Keratinocyte (primary cell): Measurements from ENCODE around the gene PRKCE. TPM values are rescaled to one million over a fixed set of nuclear protein-coding genes. Genes with fewer than 3 reads are reported as not detected.

Experiments used
- DNase-seq: peaks from one replicate; pipeline ENCODE4 v3.0.0-alpha.2; 2011; ENCODE audit warnings: low read depth, missing footprints, low spot score
- FAIRE-seq: peaks from 2 replicates; lab custom pipeline; 2011; peaks lifted over from hg19 to GRCh38; lab: Jason Lieb, UNC
- H2AFZ ChIP-seq: 2 replicates; pipeline ENCODE4 v1.6.0; 2012; ENCODE audit warnings: low read length, control low read depth, inconsistent platforms; ENCODE audit not compliant: control insufficient read depth
- H3K27ac ChIP-seq: 2 replicates; pipeline ENCODE4 v1.5.1; 2011; ENCODE audit warnings: low read length; ENCODE audit not compliant: control insufficient read depth, insufficient read depth
- H3K27me3 ChIP-seq: 3 replicates; pipeline ENCODE4 v1.6.0; 2011; ENCODE audit warnings: low read length; ENCODE audit not compliant: control insufficient read depth, insufficient read depth; ENCODE audit errors: extremely low read depth
- H3K36me3 ChIP-seq, 2 experiments: 2 replicates in 1 of 2; 3 replicates in 1 of 2; pipeline ENCODE4 v1.5.1; 2011; ENCODE audit warnings: low read length in 2 of 2, mild to moderate bottlenecking in 1 of 2; ENCODE audit not compliant: control insufficient read depth in 2 of 2, insufficient read depth in 2 of 2; ENCODE audit errors: extremely low read depth in 1 of 2
- H3K4me1 ChIP-seq: 3 replicates; pipeline ENCODE4 v1.5.1; 2011; ENCODE audit warnings: low read length; ENCODE audit not compliant: control insufficient read depth, insufficient read depth; ENCODE audit errors: extremely low read depth
- H3K4me2 ChIP-seq: 3 replicates; pipeline ENCODE4 v1.6.0; 2011; ENCODE audit warnings: low read depth, low read length; ENCODE audit not compliant: control insufficient read depth, insufficient read depth; ENCODE audit errors: extremely low read depth
- H3K4me3 ChIP-seq, 3 experiments: fragments of 200-600 bp in 1 of 3; sonication (generic) in 1 of 3; 2 replicates in 2 of 3; 3 replicates in 1 of 3; pipeline ENCODE4 v1.5.1; 2011 to 2016; ENCODE audit warnings: low read length in 3 of 3, mild to moderate bottlenecking in 3 of 3, control low read depth in 2 of 3, inconsistent platforms in 1 of 3, low read depth in 1 of 3, mixed read lengths in 1 of 3, mixed run types in 1 of 3, moderate library complexity in 1 of 3; ENCODE audit not compliant: control insufficient read depth in 2 of 3, insufficient read depth in 2 of 3; ENCODE audit errors: extremely low read depth in 1 of 3
- H3K79me2 ChIP-seq: 2 replicates; pipeline ENCODE4 v1.6.0; 2012; ENCODE audit warnings: low read length; ENCODE audit not compliant: control insufficient read depth, insufficient read depth
- H3K9ac ChIP-seq: 3 replicates; pipeline ENCODE4 v1.6.0; 2011; ENCODE audit warnings: low read length; ENCODE audit not compliant: control insufficient read depth, insufficient read depth; ENCODE audit errors: extremely low read depth
- H3K9me1 ChIP-seq: 3 replicates; pipeline ENCODE4 v1.6.0; 2011; ENCODE audit warnings: low read length; ENCODE audit not compliant: control insufficient read depth, insufficient read depth; ENCODE audit errors: extremely low read depth
- H3K9me3 ChIP-seq: 2 replicates; pipeline ENCODE4 v1.5.1; 2012; ENCODE audit warnings: low read depth, low read length; ENCODE audit not compliant: control insufficient read depth
- H4K20me1 ChIP-seq: 3 replicates; pipeline ENCODE4 v1.6.0; 2011; ENCODE audit warnings: low read length; ENCODE audit not compliant: control insufficient read depth, insufficient read depth; ENCODE audit errors: extremely low read depth
- EZH2 ChIP-seq: IDR thresholded peaks from one replicate; pipeline ENCODE4 v1.6.1; 2012; ENCODE audit warnings: inconsistent platforms, mild to moderate bottlenecking, low read length, moderate library complexity
- dilution Hi-C: fragments of 300-500 bp; cut with MboI; formaldehyde crosslinking; loops from one replicate; pipeline ENCODE4 v1.7.0; 2020; ENCODE audit warnings: low sequenced_read_pairs; ENCODE audit not compliant: extremely low pct_ligation_motif_present
- polyA plus RNA-seq, 5 experiments: library from polyadenylated mRNA; depleted of rRNA in 3 of 5; stranded (reverse) in 3 of 5; stranded (forward) in 1 of 5; unstranded in 1 of 5; fragments of >200 nt; gene quantifications; 1 replicate in 1 of 5; 2 replicates in 3 of 5; 3 replicates in 1 of 5; pipeline versions ENCODE4 v1.2.1 to v1.2.3, GENCODE V29; 2011 to 2012; ENCODE audit warnings: missing spikeins in 2 of 5, low read depth in 1 of 5, low replicate concordance in 1 of 5
- TF ChIP-seq, protein P1 (sequence below), 3 experiments: IDR thresholded peaks in 1 of 3; conservative IDR thresholded peaks in 1 of 3; optimal IDR thresholded peaks in 1 of 3; 2 replicates in 2 of 3; 3 replicates in 1 of 3; pipeline versions ENCODE3 to v1.5.1; 2011; ENCODE audit warnings: low read length in 3 of 3, mild to moderate bottlenecking in 3 of 3, moderate library complexity in 2 of 3, control low read depth in 1 of 3, inconsistent platforms in 1 of 3; ENCODE audit not compliant: insufficient read depth in 2 of 3; ENCODE audit errors: extremely low read depth in 1 of 3

Gene PRKCE
- polyA plus RNA-seq, 1 donor (not counting 4 experiments of a cell fraction or from before 2014, with no cell fraction given), result 2.0 TPM

DNA sequence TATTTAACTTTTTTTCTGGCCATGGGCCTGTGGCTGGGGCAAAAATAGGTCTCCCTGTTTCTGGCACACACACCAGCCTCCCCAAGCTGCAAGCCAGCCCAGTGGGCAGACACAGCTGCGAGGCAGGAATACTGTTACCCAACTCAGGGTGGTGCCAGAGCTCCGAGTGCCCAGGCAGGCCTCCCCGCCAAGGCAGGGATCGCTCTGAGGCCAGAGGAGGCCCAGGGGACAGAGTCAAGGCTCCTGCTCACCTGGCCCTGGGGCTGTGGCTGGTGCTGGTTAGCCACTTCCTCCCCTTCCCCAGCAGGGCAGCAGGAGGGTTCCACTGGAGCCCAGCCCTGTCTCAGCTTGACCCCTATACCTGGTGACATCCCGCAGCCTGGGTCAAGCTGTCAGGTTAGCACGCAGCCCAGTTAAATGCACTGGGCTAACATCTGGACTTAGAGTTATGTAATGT, 578.7 kb downstream of the PRKCE start:
- no peak overlapping the region for H3K4me3 ChIP-seq
- H3K79me2 ChIP-seq, result no peaks in the 10 kb centered on the region
- no peaks in the 10 kb centered on the region for H4K20me1 ChIP-seq
- no peak overlapping the region for H3K9ac ChIP-seq
- no peak overlapping the region for H3K4me2 ChIP-seq
- DNase-seq (no peak), FAIRE-seq (no peak)
- no peaks in the 10 kb centered on the region for H3K9me3 ChIP-seq
- no peak overlapping the region for H2AFZ ChIP-seq
- H3K4me1 ChIP-seq, result peaks cover 1% of the 10 kb centered on the region
- no peaks in the 10 kb centered on the region for H3K36me3 ChIP-seq
- no peaks in the 10 kb centered on the region for H3K27me3 ChIP-seq
- no peak for TF ChIP-seq EZH2
- TF ChIP-seq, protein P1, sequence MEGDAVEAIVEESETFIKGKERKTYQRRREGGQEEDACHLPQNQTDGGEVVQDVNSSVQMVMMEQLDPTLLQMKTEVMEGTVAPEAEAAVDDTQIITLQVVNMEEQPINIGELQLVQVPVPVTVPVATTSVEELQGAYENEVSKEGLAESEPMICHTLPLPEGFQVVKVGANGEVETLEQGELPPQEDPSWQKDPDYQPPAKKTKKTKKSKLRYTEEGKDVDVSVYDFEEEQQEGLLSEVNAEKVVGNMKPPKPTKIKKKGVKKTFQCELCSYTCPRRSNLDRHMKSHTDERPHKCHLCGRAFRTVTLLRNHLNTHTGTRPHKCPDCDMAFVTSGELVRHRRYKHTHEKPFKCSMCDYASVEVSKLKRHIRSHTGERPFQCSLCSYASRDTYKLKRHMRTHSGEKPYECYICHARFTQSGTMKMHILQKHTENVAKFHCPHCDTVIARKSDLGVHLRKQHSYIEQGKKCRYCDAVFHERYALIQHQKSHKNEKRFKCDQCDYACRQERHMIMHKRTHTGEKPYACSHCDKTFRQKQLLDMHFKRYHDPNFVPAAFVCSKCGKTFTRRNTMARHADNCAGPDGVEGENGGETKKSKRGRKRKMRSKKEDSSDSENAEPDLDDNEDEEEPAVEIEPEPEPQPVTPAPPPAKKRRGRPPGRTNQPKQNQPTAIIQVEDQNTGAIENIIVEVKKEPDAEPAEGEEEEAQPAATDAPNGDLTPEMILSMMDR (optimal IDR thresholded peaks at IDR 0.05 in 1 of 3, IDR thresholded peaks at IDR 0.05 in 1 of 3, conservative IDR thresholded peaks at IDR 0.05 in 1 of 3; ENCODE audit: extremely low read depth in 1 of 3, insufficient read depth in 2 of 3, low read length in 3 of 3), result peak in 2 of 3 experiments; percentile 52 to 54
- dilution Hi-C loops, result no loop called here
- no peak overlapping the region for H3K27ac ChIP-seq
- H3K9me1 ChIP-seq, result no peaks in the 10 kb centered on the region

DNA sequence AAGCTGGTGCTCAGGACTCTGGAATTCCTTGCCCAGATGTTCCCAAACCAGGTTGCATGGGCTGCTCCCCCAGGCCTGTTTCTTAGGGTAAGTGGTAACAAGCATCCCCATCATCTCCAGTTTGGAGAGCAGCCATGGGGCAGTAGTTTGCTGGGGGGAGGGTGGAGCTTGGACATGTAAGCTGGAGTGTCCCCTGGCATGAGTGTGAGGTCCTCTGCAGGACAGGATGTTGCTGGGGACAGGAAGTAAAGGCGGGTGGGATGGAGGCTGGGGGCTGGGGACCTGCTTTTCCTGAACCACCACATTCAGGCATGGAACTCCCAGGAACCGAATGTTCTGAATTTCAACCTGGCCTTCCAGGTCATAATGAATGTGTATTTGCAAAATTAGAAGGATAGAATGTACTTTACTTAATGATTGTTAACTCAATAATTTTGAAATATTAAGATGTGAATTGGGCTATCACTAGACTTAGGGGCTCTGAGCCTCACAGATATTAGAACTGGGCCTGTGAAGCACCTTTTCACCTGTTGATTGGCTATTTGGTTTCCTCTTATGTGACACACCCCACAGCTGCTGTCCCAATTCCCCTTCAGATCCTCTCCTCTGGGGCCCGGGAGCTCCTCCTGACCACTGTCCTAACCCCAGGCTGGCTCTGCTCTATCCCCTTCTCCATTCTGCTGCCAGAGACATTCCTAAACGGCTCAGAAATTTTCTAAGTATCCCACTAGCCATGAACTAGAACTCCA, 579.4 kb downstream of the PRKCE start:
- dilution Hi-C loops, result no loop called here
- DNase-seq, result no peak
- H3K27me3 ChIP-seq, result no peaks in the 10 kb centered on the region
- H3K9ac ChIP-seq, result no peak overlapping the region
- H3K4me1 ChIP-seq, result no peaks in the 10 kb centered on the region
- H4K20me1 ChIP-seq, result no peaks in the 10 kb centered on the region
- H3K36me3 ChIP-seq, result no peaks in the 10 kb centered on the region
- no peak for FAIRE-seq
- no peak overlapping the region for H2AFZ ChIP-seq
- H3K79me2 ChIP-seq, result no peaks in the 10 kb centered on the region
- H3K27ac ChIP-seq, result no peak overlapping the region
- H3K9me3 ChIP-seq, result no peaks in the 10 kb centered on the region
- no peak overlapping the region for H3K4me2 ChIP-seq
- no peak overlapping the region for H3K4me3 ChIP-seq
- TF ChIP-seq, protein P1 (optimal IDR thresholded peaks at IDR 0.05 in 1 of 3, IDR thresholded peaks at IDR 0.05 in 1 of 3, conservative IDR thresholded peaks at IDR 0.05 in 1 of 3; ENCODE audit: extremely low read depth in 1 of 3, insufficient read depth in 2 of 3, low read length in 3 of 3), result no peak
- TF ChIP-seq EZH2, result no peak
- H3K9me1 ChIP-seq, result no peaks in the 10 kb centered on the region
